Measurements from ENCODE around the gene SLC22A5. TPM values are rescaled to one million over a fixed set of nuclear protein-coding genes. Genes with fewer than 3 reads are reported as not detected.

SLC22A5 gene
- total and polyA plus RNA-seq, 11 donors, result 7.5 to 50.1 (median 13.5) TPM

DNA sequence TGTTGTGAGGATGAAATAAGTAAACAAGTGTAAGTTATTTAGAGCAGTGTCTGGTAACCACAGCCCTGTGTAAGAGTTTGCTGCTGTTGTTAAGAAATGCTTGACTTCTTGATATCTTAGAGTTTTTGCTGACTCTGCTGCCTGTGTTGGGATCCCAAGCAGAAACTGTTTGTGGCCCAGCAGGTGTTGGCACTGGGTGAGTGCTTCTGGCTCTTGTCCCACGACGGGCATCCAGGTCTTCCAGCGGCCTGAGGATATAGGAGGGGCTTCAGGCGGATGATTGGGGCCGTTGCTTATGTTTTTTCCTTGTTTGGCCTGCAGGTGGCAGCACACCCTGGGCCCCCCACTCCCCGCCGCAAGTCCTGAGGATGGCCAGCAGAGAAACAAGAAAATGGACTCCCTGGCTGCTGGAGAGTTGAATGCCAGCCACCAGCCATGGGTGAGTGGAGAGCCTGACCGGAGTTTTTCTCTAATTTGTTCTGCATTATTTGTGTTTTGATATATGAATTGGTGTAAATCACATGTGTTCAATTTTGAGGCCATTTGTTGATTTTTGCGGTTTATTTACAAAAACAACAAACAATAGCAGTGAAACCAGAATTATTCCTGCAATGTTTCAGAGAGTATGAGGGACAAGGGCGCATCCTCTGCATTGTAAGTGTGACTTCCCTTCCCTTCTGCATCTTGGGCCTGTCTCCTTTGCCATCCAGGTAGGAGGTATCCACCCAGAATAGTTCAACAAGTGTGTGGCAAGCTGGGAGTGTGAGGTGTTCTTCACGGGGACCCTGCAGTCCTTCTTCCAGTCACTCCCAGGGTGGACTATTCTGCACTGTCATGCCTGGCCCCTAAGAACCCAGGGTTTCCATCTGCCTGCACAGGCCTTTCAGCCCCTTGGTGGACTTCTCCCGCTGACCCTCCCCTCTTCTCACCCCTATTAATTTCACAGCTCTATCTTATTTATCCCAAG lies 50.3 kb downstream of the SLC22A5 start:
- Histone ChIP-seq H3K4me3 (peak overlapping the region in 2 of 12 donors; percentile 17 to 18), H3K9me3 (no peaks in the 10 kb centered on the region), H3K27me3 (no peaks in the 10 kb centered on the region), H3K27ac (peak overlapping the region; percentile 40 to 99 (median 82)), H3K4me1 (peaks cover 15 to 100% (median 91%) of the 10 kb centered on the region in 12 donors), H3K36me3 (peaks cover 0 to 43% (median 13%) of the 10 kb centered on the region in 9 donors)
- 24 to 27% (median 25%) methylated on average over 12 of the region's 12 CpGs for WGBS, 4 donors
- intact Hi-C loops (cut with DNase I), result loop anchor here in 9 of 10 donors (1.0 to 5.0 kb wide), 7 partner anchors 68 to 79 kb away; partner anchors contain the start of gene IRF1 (in 6 of the 9)
- ATAC-seq, result peak; percentile 49 to 73 (median 64)
- TF ChIP-seq, protein P1, sequence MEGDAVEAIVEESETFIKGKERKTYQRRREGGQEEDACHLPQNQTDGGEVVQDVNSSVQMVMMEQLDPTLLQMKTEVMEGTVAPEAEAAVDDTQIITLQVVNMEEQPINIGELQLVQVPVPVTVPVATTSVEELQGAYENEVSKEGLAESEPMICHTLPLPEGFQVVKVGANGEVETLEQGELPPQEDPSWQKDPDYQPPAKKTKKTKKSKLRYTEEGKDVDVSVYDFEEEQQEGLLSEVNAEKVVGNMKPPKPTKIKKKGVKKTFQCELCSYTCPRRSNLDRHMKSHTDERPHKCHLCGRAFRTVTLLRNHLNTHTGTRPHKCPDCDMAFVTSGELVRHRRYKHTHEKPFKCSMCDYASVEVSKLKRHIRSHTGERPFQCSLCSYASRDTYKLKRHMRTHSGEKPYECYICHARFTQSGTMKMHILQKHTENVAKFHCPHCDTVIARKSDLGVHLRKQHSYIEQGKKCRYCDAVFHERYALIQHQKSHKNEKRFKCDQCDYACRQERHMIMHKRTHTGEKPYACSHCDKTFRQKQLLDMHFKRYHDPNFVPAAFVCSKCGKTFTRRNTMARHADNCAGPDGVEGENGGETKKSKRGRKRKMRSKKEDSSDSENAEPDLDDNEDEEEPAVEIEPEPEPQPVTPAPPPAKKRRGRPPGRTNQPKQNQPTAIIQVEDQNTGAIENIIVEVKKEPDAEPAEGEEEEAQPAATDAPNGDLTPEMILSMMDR (IDR thresholded peaks at IDR 0.05), result peak; percentile 82 to 93 (median 90)
- TF ChIP-seq POLR2A (IDR thresholded peaks at IDR 0.05), result no peak
- peak; percentile 74 to 80 (median 77) for DNase-seq

DNA sequence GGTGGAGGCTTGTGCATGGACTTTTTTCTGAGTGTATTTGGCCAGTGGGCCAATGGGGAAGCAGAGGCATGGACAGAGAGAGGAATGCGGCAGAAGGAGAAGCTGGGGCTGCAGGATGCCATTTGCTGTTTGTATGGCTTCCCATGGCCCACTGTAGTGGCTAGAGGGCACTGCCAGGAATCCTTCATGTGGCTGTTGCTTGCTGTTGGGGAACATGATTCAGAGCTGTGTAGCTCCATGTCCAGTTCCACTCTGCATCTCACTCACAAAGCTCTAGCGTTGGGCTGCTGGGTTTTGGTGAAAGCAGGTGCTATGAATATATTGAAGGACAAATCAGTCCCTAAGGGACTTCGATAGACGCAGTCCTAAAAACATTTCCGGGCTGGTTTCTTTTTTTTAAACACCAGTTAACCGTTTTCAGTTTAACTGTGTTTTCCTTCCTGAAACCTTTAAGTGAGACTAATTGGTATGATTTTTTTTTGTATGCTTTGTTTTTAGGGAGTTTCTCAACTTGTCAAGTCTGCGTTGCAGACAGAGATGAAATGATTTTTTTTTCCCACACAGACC lies 51.3 kb downstream of the SLC22A5 start:
- peaks cover 0 to 43% (median 13%) of the 10 kb centered on the region in 9 donors for H3K36me3 ChIP-seq
- no peaks in the 10 kb centered on the region for H3K9me3 ChIP-seq
- H3K4me1 ChIP-seq, result peaks cover 23 to 100% (median 91%) of the 10 kb centered on the region in 12 donors
- TF ChIP-seq, protein P1 (IDR thresholded peaks at IDR 0.05), result peak in 1 of 12 donors; percentile 17
- TF ChIP-seq POLR2A (IDR thresholded peaks at IDR 0.05), result no peak
- DNase-seq (peak in 2 of 5 donors; percentile 40 to 46), ATAC-seq (peak; percentile 29 to 46 (median 36))
- peak overlapping the region; percentile 40 to 99 (median 82) for H3K27ac ChIP-seq
- peak overlapping the region in 1 of 12 donors; percentile 18 for H3K4me3 ChIP-seq
- WGBS, 4 donors, result 24 to 35% (median 30%) methylated on average over 7 of the region's 7 CpGs
- intact Hi-C loops (cut with DNase I), result loop anchor here in 3 of 10 donors (2.0 to 5.0 kb wide), 3 partner anchors 67 to 72 kb away; partner anchors contain the start of gene IRF1 (in 2 of the 3)
- no peaks in the 10 kb centered on the region for H3K27me3 ChIP-seq

DNA sequence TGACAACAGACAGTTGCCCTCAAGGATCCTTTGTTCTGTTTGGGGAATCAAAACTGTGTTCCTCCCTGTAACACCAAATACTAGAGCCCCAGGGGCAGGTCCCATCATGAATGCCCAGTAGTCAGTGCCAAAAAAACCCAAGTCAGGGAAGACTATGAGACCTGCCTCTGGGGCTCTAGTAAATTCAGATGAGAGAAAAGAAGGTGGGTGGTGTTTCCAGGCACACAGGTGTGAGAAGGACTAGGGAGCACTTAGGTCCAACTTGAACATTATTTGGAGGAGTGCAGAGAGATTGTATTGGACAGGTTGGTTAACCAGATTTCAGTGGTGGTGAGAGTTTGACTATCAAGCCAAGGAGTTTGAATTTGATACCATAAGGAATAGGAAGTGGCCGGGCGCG lies 52.0 kb downstream of the SLC22A5 start:
- intact Hi-C loops (cut with DNase I), result loop anchor here in 3 of 10 donors (2.0 to 5.0 kb wide), 3 partner anchors 66 to 71 kb away; partner anchors contain the start of gene IRF1 (in 2 of the 3)
- Histone ChIP-seq H3K27ac (peak overlapping the region; percentile 29 to 99 (median 82)), H3K4me1 (peaks cover 29 to 100% (median 93%) of the 10 kb centered on the region in 12 donors), H3K4me3 (peak overlapping the region in 1 of 12 donors; percentile 18), H3K27me3 (no peaks in the 10 kb centered on the region), H3K36me3 (peaks cover 0 to 43% (median 13%) of the 10 kb centered on the region in 9 donors), H3K9me3 (no peaks in the 10 kb centered on the region)
- WGBS, 4 donors, result 83 to 100% (median 95%) methylated on average over 3 of the region's 3 CpGs
- TF ChIP-seq, protein P1 (IDR thresholded peaks at IDR 0.05), result no peak
- no peak for TF ChIP-seq POLR2A (IDR thresholded peaks at IDR 0.05)
- DNase-seq (no peak), ATAC-seq (no peak)

All from heart left ventricle (tissue), 16 donors.